ENCODE measurements around the gene NLRP11. TPM values are rescaled to one million over a fixed set of nuclear protein-coding genes. Genes with fewer than 3 reads are reported as not detected.

Gene NLRP11
- total RNA-seq (under 0.01 TPM in 2 replicates), polyA plus RNA-seq (not detected in 2 replicates), polyA minus RNA-seq (ENCODE audit: low replicate concordance) (not detected in 2 replicates)
- polyA plus RNA-seq (2012): not detected in 2 replicates

GRCh38 chr19:55831846-55832245 lies at the start of gene NLRP11:
Gene NLRP11 (minus strand): TSS chr19:55831999. CDS start chr19:55818174, 13,825 bp downstream.
- Histone ChIP-seq H3K9ac (ENCODE audit: insufficient read depth, low read length) (no peak within 1 kb of the TSS), H3K36me3 (ENCODE audit: control insufficient read depth, insufficient read depth, low read length) (no peaks in the 10 kb centered on the region), H3K9me3 (ENCODE audit: control insufficient read depth, insufficient read depth, low read depth, low read length) (no peaks in the 10 kb centered on the region), H3K4me3 (replicated peaks in 1 of 4; ENCODE audit: control extremely low read depth in 1 of 4, insufficient read depth in 1 of 4, low read depth in 3 of 4, low read length in 4 of 4) (no peak within 1 kb of the TSS), H3K4me1 (ENCODE audit: control insufficient read depth, extremely low read depth, insufficient read depth, low read length) (no peaks in the 10 kb centered on the region), H4K20me1 (ENCODE audit: control insufficient read depth, extremely low read depth, insufficient read depth, low read length) (no peaks in the 10 kb centered on the region), H3K4me2 (ENCODE audit: extremely low read depth, insufficient read depth, low read length) (no peak within 1 kb of the TSS), H3K27ac (ENCODE audit: insufficient read depth, low read length) (no peak within 1 kb of the TSS), H2AFZ (ENCODE audit: low read length) (no peak within 1 kb of the TSS), H3K27me3 (ENCODE audit: control insufficient read depth, insufficient read depth, low read length) (no peaks in the 10 kb centered on the region), H3K79me2 (ENCODE audit: control insufficient read depth, insufficient read depth, low read length) (no peaks in the 10 kb centered on the region)
- DNase-seq (ENCODE audit: low read depth in 2 of 2): no peak
- TF ChIP-seq EZH2 (IDR thresholded peaks at IDR 0.05; ENCODE audit: low read length, missing control alignments): no peak
- no peak for TF ChIP-seq CTCF (conservative IDR thresholded peaks at IDR 0.05 in 1 of 2, IDR thresholded peaks at IDR 0.05 in 1 of 2; ENCODE audit: low read depth in 1 of 2, low read length in 2 of 2)

GRCh38 chr19:55877211-55877610 lies 45.4 kb upstream of the NLRP11 start:
- Histone ChIP-seq H3K9me3 (ENCODE audit: control insufficient read depth, insufficient read depth, low read depth, low read length) (no peaks in the 10 kb centered on the region), H2AFZ (ENCODE audit: low read length) (no peak overlapping the region), H4K20me1 (ENCODE audit: control insufficient read depth, extremely low read depth, insufficient read depth, low read length) (no peaks in the 10 kb centered on the region), H3K9ac (ENCODE audit: insufficient read depth, low read length) (no peak overlapping the region), H3K4me1 (ENCODE audit: control insufficient read depth, extremely low read depth, insufficient read depth, low read length) (no peaks in the 10 kb centered on the region), H3K4me2 (ENCODE audit: extremely low read depth, insufficient read depth, low read length) (no peak overlapping the region), H3K27me3 (ENCODE audit: control insufficient read depth, insufficient read depth, low read length) (no peaks in the 10 kb centered on the region), H3K79me2 (ENCODE audit: control insufficient read depth, insufficient read depth, low read length) (no peaks in the 10 kb centered on the region), H3K36me3 (ENCODE audit: control insufficient read depth, insufficient read depth, low read length) (no peaks in the 10 kb centered on the region), H3K4me3 (replicated peaks in 1 of 4; ENCODE audit: control extremely low read depth in 1 of 4, insufficient read depth in 1 of 4, low read depth in 3 of 4, low read length in 4 of 4) (no peak overlapping the region), H3K27ac (ENCODE audit: insufficient read depth, low read length) (no peak overlapping the region)
- DNase-seq (ENCODE audit: low read depth in 2 of 2): no peak
- TF ChIP-seq CTCF (conservative IDR thresholded peaks at IDR 0.05 in 1 of 2, IDR thresholded peaks at IDR 0.05 in 1 of 2; ENCODE audit: low read depth in 1 of 2, low read length in 2 of 2) (no peak), EZH2 (IDR thresholded peaks at IDR 0.05; ENCODE audit: low read length, missing control alignments) (no peak)

GRCh38 chr19:55870736-55871135 lies 38.9 kb upstream of the NLRP11 start:
- Histone ChIP-seq H3K27ac (ENCODE audit: insufficient read depth, low read length) (no peak overlapping the region), H3K4me3 (replicated peaks in 1 of 4; ENCODE audit: control extremely low read depth in 1 of 4, insufficient read depth in 1 of 4, low read depth in 3 of 4, low read length in 4 of 4) (no peak overlapping the region), H3K4me1 (ENCODE audit: control insufficient read depth, extremely low read depth, insufficient read depth, low read length) (no peaks in the 10 kb centered on the region), H4K20me1 (ENCODE audit: control insufficient read depth, extremely low read depth, insufficient read depth, low read length) (no peaks in the 10 kb centered on the region), H3K4me2 (ENCODE audit: extremely low read depth, insufficient read depth, low read length) (no peak overlapping the region), H3K9ac (ENCODE audit: insufficient read depth, low read length) (no peak overlapping the region), H3K79me2 (ENCODE audit: control insufficient read depth, insufficient read depth, low read length) (no peaks in the 10 kb centered on the region), H3K9me3 (ENCODE audit: control insufficient read depth, insufficient read depth, low read depth, low read length) (no peaks in the 10 kb centered on the region), H2AFZ (ENCODE audit: low read length) (no peak overlapping the region), H3K36me3 (ENCODE audit: control insufficient read depth, insufficient read depth, low read length) (no peaks in the 10 kb centered on the region), H3K27me3 (ENCODE audit: control insufficient read depth, insufficient read depth, low read length) (no peaks in the 10 kb centered on the region)
- TF ChIP-seq CTCF (conservative IDR thresholded peaks at IDR 0.05 in 1 of 2, IDR thresholded peaks at IDR 0.05 in 1 of 2; ENCODE audit: low read depth in 1 of 2, low read length in 2 of 2) (no peak), EZH2 (IDR thresholded peaks at IDR 0.05; ENCODE audit: low read length, missing control alignments) (no peak)
- no peak for DNase-seq (ENCODE audit: low read depth in 2 of 2)

Measured in fibroblast of lung (primary cell).